PC-9 (cell line): Measurements from ENCODE around the gene ARHGAP18. TPM values are rescaled to one million over a fixed set of nuclear protein-coding genes. Genes with fewer than 3 reads are reported as not detected.

Experiments
- BruUV-seq: library from RNA; stranded (reverse); fragments of 400-500 nt; replicated peaks from 2 replicates; lab custom pipeline; 2021; lab: Mats Ljungman, UMichigan
- CTCF ChIA-PET: fragments of 300-600 bp; sonication (Branson Sonifier 250); formaldehyde crosslinking; loops from one replicate; lab custom pipeline; 2022; ENCODE audit warnings: antibody characterized with exemption; lab: Charles Lee
- POLR2A ChIA-PET: fragments of 300-600 bp; sonication (Branson Sonifier 250); formaldehyde crosslinking; loops from one replicate; lab custom pipeline; 2022; ENCODE audit warnings: antibody characterized with exemption; ENCODE audit not compliant: unreplicated experiment; lab: Charles Lee
- DNase-seq, 2 experiments: peaks; one replicate each; pipeline versions ENCODE4 v3.0.0 to v3.0.0-alpha.2; 2015 to 2022; ENCODE audit warnings: mixed read lengths in 1 of 2
- H2AFZ ChIP-seq: fragments of 200-600 bp; sonication (generic); 2 replicates; pipeline ENCODE4 v1.8.1; 2017; ENCODE audit warnings: antibody characterized with exemption
- H3F3A ChIP-seq: fragments of 200-600 bp; sonication (generic); 2 replicates; pipeline ENCODE4 v1.8.1; 2017; ENCODE audit warnings: antibody characterized with exemption, mild to moderate bottlenecking, low read depth; ENCODE audit not compliant: insufficient read depth
- H3K27ac ChIP-seq: fragments of 200-600 bp; sonication (generic); 2 replicates; pipeline ENCODE4 v1.6.1; 2016; ENCODE audit warnings: mixed run types
- H3K27me3 ChIP-seq: fragments of 200-600 bp; sonication (generic); 2 replicates; pipeline ENCODE4 v1.6.1; 2016; ENCODE audit warnings: low read depth, mixed run types; ENCODE audit not compliant: insufficient read depth
- H3K36me3 ChIP-seq: fragments of 200-600 bp; sonication (generic); 2 replicates; pipeline ENCODE4 v1.6.1; 2016; ENCODE audit warnings: low read depth, mixed run types
- H3K4me1 ChIP-seq: fragments of 200-600 bp; sonication (generic); replicated peaks from 2 replicates; pipeline ENCODE4 v1.6.1; 2016; ENCODE audit warnings: mixed run types; ENCODE audit not compliant: insufficient read depth
- H3K4me2 ChIP-seq: fragments of 200-600 bp; sonication (generic); 2 replicates; pipeline ENCODE4 v1.6.1; 2017; ENCODE audit warnings: mixed run types
- H3K4me3 ChIP-seq: fragments of 200-600 bp; sonication (generic); 2 replicates; pipeline ENCODE4 v1.6.1; 2016; ENCODE audit warnings: mixed run types
- H3K79me2 ChIP-seq: fragments of 200-600 bp; sonication (generic); 2 replicates; pipeline ENCODE4 v1.6.1; 2017; ENCODE audit warnings: low read depth, mixed run types
- H3K9me2 ChIP-seq: fragments of 200-600 bp; sonication (generic); 2 replicates; pipeline ENCODE4 v1.8.1; 2017; ENCODE audit warnings: mild to moderate bottlenecking; ENCODE audit not compliant: insufficient read depth
- H3K9me3 ChIP-seq: fragments of 200-600 bp; sonication (generic); 2 replicates; pipeline ENCODE4 v1.8.1; 2016; ENCODE audit warnings: low read depth; ENCODE audit not compliant: insufficient read depth
- H4K20me1 ChIP-seq: fragments of 200-600 bp; sonication (generic); 2 replicates; pipeline ENCODE4 v1.8.1; 2017; ENCODE audit not compliant: insufficient read depth
- EZH2 ChIP-seq: fragments of 200-600 bp; sonication (generic); IDR thresholded peaks from 2 replicates; pipeline ENCODE4 v1.8.0; 2017; ENCODE audit warnings: antibody characterized with exemption, low read depth
- intact Hi-C: fragments of 100-400 bp; cut with micrococcal nuclease; formaldehyde crosslinking; loops from one replicate; pipeline ENCODE4 v1.10.0; 2022; ENCODE audit not compliant: unreplicated experiment
- total RNA-seq: library from RNA; stranded (reverse); gene quantifications from 2 replicates; pipeline ENCODE4 v1.2.3, GENCODE V29; 2021
- TF ChIP-seq, protein P1 (sequence below): fragments of 200-600 bp; sonication (generic); conservative IDR thresholded peaks from 2 replicates; pipeline ENCODE4 v1.6.1; 2017; ENCODE audit warnings: mixed run types, antibody characterized with exemption, mild to moderate bottlenecking, moderate library complexity

ARHGAP18 gene
- total RNA-seq, 1 experiment from 2014 or later = 15.0 TPM

DNA sequence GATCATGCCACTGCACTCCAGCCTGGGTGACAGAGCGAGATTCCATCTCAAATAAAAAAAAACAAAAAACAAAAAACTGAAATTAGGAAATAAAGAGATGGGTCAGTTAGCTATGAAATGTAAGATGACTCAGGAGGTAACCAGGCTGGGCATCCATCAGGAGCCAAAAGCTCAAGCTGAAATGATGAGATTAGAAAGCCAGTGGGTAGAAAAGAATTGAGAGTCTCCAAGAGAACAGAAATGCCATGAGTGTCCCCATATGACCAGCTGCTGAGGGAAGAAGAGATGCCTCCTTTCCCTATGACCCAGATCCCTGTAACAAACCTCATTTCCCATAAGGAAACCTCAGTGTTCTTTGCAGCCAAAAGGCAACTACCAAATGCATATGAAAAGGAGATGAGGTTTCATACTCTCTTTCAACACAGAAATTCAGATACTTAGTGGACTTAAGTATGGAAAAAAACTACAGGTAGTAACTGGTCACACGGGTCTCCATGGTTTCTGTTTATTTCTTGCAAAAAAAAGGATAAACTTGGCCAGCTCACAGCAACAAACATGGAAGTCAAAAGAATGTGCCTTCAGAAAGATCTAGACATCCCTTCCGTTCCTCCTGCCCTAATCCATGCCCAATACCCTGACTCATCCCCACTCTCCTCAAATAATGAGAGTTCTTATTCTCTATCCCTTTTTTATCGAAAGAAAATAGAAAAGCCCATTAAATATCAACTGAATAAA lies 8.1 kb downstream of the ARHGAP18 start:
- no peaks in the 10 kb centered on the region for H3K27me3 ChIP-seq
- no peaks in the 10 kb centered on the region; the same call in 1 of the 2 replicates for H3K4me1 ChIP-seq
- ChIA-PET CTCF (no interaction called here), POLR2A (no interaction called here)
- no peak overlapping the region for H3K4me2 ChIP-seq
- H4K20me1 ChIP-seq = no peaks in the 10 kb centered on the region
- intact Hi-C loops = no loop called here
- H2AFZ ChIP-seq = no peak overlapping the region
- no peaks in the 10 kb centered on the region for H3K36me3 ChIP-seq
- DNase-seq = peak in 1 of 2 experiments; percentile 13
- TF ChIP-seq, protein P1, sequence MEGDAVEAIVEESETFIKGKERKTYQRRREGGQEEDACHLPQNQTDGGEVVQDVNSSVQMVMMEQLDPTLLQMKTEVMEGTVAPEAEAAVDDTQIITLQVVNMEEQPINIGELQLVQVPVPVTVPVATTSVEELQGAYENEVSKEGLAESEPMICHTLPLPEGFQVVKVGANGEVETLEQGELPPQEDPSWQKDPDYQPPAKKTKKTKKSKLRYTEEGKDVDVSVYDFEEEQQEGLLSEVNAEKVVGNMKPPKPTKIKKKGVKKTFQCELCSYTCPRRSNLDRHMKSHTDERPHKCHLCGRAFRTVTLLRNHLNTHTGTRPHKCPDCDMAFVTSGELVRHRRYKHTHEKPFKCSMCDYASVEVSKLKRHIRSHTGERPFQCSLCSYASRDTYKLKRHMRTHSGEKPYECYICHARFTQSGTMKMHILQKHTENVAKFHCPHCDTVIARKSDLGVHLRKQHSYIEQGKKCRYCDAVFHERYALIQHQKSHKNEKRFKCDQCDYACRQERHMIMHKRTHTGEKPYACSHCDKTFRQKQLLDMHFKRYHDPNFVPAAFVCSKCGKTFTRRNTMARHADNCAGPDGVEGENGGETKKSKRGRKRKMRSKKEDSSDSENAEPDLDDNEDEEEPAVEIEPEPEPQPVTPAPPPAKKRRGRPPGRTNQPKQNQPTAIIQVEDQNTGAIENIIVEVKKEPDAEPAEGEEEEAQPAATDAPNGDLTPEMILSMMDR = no peak
- no peak for TF ChIP-seq EZH2
- no peaks in the 10 kb centered on the region for H3K9me3 ChIP-seq
- no peak overlapping the region for H3K4me3 ChIP-seq
- H3K79me2 ChIP-seq = no peaks in the 10 kb centered on the region
- no peaks in the 10 kb centered on the region for H3F3A ChIP-seq
- no peak overlapping the region for H3K27ac ChIP-seq
- no TSS peak for BruUV-seq
- H3K9me2 ChIP-seq = no peaks in the 10 kb centered on the region

DNA sequence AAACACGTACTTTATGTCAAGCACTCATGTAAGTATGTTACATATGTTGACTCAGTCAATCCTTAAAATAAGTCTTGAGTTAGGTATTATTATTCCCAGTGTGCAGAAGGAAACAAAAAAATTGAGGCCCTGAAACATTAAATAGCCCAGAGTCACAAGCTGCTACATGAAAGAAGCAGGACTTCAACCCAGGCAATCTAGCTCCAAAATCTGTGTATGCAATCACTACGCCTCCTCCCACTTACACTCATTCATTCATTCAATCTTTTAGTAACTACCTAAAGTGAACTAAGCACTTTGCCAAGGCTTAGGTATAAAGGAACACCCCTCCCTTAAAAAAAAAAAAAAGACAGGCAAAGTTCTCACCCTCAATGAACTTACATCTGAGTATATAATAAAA lies 9.3 kb downstream of the ARHGAP18 start:
- DNase-seq = no peak

DNA sequence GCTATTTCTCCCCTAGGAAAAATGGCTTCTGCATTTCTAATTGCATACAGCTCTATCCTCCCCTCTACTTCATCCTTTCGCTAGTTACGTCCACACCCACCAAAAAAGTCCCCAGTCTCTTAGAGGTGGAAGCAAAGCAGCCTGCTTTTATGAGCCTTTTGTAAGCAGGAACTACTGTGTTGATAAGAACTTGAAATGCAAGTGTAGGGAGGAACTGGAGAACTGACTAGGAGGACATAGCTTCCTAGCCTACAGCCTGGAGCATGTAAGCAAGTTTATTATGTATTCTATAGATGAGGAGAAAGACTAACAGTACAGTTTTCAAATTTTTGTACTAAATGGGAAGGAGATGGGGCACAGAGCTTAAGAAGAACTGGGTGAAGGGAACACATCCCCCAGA lies 10.3 kb downstream of the ARHGAP18 start:
- intact Hi-C loops = no loop called here
- Histone ChIP-seq H3F3A (no peaks in the 10 kb centered on the region), H3K4me1 (no peaks in the 10 kb centered on the region; the same call in 1 of the 2 replicates), H3K79me2 (no peaks in the 10 kb centered on the region), H3K27me3 (no peaks in the 10 kb centered on the region), H3K4me2 (no peak overlapping the region), H2AFZ (no peak overlapping the region), H3K9me2 (no peaks in the 10 kb centered on the region), H3K4me3 (no peak overlapping the region), H3K36me3 (no peaks in the 10 kb centered on the region), H3K27ac (no peak overlapping the region), H3K9me3 (no peaks in the 10 kb centered on the region), H4K20me1 (no peaks in the 10 kb centered on the region)
- CTCF ChIA-PET = no interaction called here
- BruUV-seq = no TSS peak
- no peak for TF ChIP-seq EZH2
- TF ChIP-seq, protein P1 = no peak
- DNase-seq = no peak
- POLR2A ChIA-PET = no interaction called here

More for the DNA sequence above, 9.3 kb downstream of the ARHGAP18 start:
- ChIA-PET CTCF (no interaction called here), POLR2A (no interaction called here)
- TF ChIP-seq, protein P1 = no peak
- TF ChIP-seq EZH2 = no peak
- Histone ChIP-seq H3K9me3 (no peaks in the 10 kb centered on the region), H2AFZ (no peak overlapping the region), H3K27ac (no peak overlapping the region), H4K20me1 (no peaks in the 10 kb centered on the region), H3F3A (no peaks in the 10 kb centered on the region), H3K9me2 (no peaks in the 10 kb centered on the region), H3K27me3 (no peaks in the 10 kb centered on the region), H3K36me3 (no peaks in the 10 kb centered on the region), H3K4me3 (no peak overlapping the region), H3K4me1 (no peaks in the 10 kb centered on the region; the same call in 1 of the 2 replicates), H3K79me2 (no peaks in the 10 kb centered on the region), H3K4me2 (no peak overlapping the region)
- no TSS peak for BruUV-seq
- intact Hi-C loops = no loop called here
